ENCODE results near the gene RAB6B.

GRCh38 chr3:133878518-133878917 lies 17.2 kb downstream of the RAB6B start:
- TF ChIP-seq CTCF (IDR thresholded peaks at IDR 0.05; ENCODE audit: poor library complexity) (no peak), EZH2 (IDR thresholded peaks at IDR 0.05; ENCODE audit: borderline replicate concordance) (no peak), EZH2phosphoT487 (IDR thresholded peaks at IDR 0.05; ENCODE audit: low read depth, severe bottlenecking, unreplicated experiment) (no peak)
